HepG2 (cell line): ENCODE data around the gene XPO1. TPM values are rescaled to one million over a fixed set of nuclear protein-coding genes. Genes with fewer than 3 reads are reported as not detected.

Experiments
- EP300 ChIP-seq, 3 experiments: sonication (generic) in 1 of 3; formaldehyde crosslinking in 1 of 3; IDR thresholded peaks; 2 replicates each; pipeline versions ENCODE4 v1.5.1 to v1.6.1; 2011 to 2020; ENCODE audit warnings: low read depth in 2 of 3, low read length in 2 of 3, borderline replicate concordance in 1 of 3, improper control_type of control experiment in 1 of 3, mild to moderate bottlenecking in 1 of 3, missing genetic modification reagents in 1 of 3, moderate library complexity in 1 of 3
- HNF4A ChIP-seq: sonication (generic); formaldehyde crosslinking; IDR thresholded peaks from 2 replicates; pipeline ENCODE4 v1.4.0; 2020; ENCODE audit warnings: missing genetic modification reagents
- LCORL ChIP-seq, 2 experiments: fragments of 450-650 bp in 1 of 2; sonication (generic) in 1 of 2; formaldehyde crosslinking in 1 of 2; IDR thresholded peaks; 2 replicates each; pipeline versions ENCODE4 v1.5.0 to v1.6.1; 2017 to 2020; ENCODE audit warnings: antibody characterized with exemption in 1 of 2, missing genetic modification reagents in 1 of 2
- MAFF ChIP-seq: IDR thresholded peaks from 2 replicates; pipeline ENCODE4 v1.6.1; 2011; ENCODE audit warnings: low read depth, low read length, improper control_type of control experiment
- NR2F6 ChIP-seq, 2 experiments: IDR thresholded peaks; 2 replicates each; pipeline ENCODE4 v1.6.1; 2016; ENCODE audit warnings: antibody characterized with exemption in 1 of 2, mild to moderate bottlenecking in 1 of 2
- REXO4 ChIP-seq: sonication (generic); formaldehyde crosslinking; IDR thresholded peaks from 2 replicates; pipeline ENCODE4 v1.8.0; 2022; ENCODE audit warnings: missing genetic modification reagents, mild to moderate bottlenecking, borderline replicate concordance
- ZNF570 ChIP-seq: sonication (generic); formaldehyde crosslinking; IDR thresholded peaks from 2 replicates; pipeline ENCODE4 v1.4.0; 2020; ENCODE audit warnings: mild to moderate bottlenecking, missing genetic modification reagents, borderline replicate concordance
- ZNF839 ChIP-seq: sonication (generic); formaldehyde crosslinking; IDR thresholded peaks from 2 replicates; pipeline ENCODE4 v1.4.0; 2020; ENCODE audit warnings: missing genetic modification reagents, mild to moderate bottlenecking, borderline replicate concordance
- polyA plus RNA-seq, 8 experiments: library from polyadenylated mRNA; depleted of rRNA in 3 of 8; stranded (reverse) in 7 of 8; unstranded in 1 of 8; fragments of >200 nt; fragmentation: Illumina TruSeq in 4 of 8; extraction: Trizol in 4 of 8; gene quantifications; 2 replicates each; pipeline versions ENCODE4 v1.2.1 to v1.2.3, GENCODE V29; 2011 to 2016; ENCODE audit warnings: low read depth in 4 of 8, missing spikeins in 1 of 8, mixed read lengths in 1 of 8; ENCODE audit not compliant: insufficient read depth in 1 of 8
- total RNA-seq, 5 experiments: library from RNA; depleted of rRNA; stranded (reverse); fragments of >200 nt; fragmentation: Illumina TruSeq; extraction: Trizol; gene quantifications; 2 replicates each; pipeline ENCODE4 v1.2.3, GENCODE V29; 2016; ENCODE audit warnings: low read depth in 1 of 5
- TF ChIP-seq, protein P1 (sequence below): sonication (generic); formaldehyde crosslinking; IDR thresholded peaks from 2 replicates; pipeline ENCODE4 v1.4.0; 2020; ENCODE audit warnings: missing genetic modification reagents, borderline replicate concordance
- TF ChIP-seq, protein P2 (sequence below): IDR thresholded peaks from 2 replicates; pipeline ENCODE4 v1.6.1; 2016; ENCODE audit warnings: mild to moderate bottlenecking
- TF ChIP-seq, protein P3 (sequence below): IDR thresholded peaks from 2 replicates; pipeline ENCODE4 v1.4.0; 2020; ENCODE audit warnings: mild to moderate bottlenecking, missing genetic modification reagents
- TF ChIP-seq, protein P4 (sequence below): IDR thresholded peaks from 2 replicates; pipeline ENCODE4 v1.6.1; 2016
- TF ChIP-seq, protein P5 (sequence below): sonication (generic); formaldehyde crosslinking; IDR thresholded peaks from 2 replicates; pipeline ENCODE4 v1.5.1; 2020; ENCODE audit warnings: mild to moderate bottlenecking, missing genetic modification reagents

The XPO1 gene
- total and polyA plus RNA-seq, 2 of the 13 experiments (the other 11 are each of a cell fraction or from before 2014, with no cell fraction given): 67.4 to 212 TPM

DNA sequence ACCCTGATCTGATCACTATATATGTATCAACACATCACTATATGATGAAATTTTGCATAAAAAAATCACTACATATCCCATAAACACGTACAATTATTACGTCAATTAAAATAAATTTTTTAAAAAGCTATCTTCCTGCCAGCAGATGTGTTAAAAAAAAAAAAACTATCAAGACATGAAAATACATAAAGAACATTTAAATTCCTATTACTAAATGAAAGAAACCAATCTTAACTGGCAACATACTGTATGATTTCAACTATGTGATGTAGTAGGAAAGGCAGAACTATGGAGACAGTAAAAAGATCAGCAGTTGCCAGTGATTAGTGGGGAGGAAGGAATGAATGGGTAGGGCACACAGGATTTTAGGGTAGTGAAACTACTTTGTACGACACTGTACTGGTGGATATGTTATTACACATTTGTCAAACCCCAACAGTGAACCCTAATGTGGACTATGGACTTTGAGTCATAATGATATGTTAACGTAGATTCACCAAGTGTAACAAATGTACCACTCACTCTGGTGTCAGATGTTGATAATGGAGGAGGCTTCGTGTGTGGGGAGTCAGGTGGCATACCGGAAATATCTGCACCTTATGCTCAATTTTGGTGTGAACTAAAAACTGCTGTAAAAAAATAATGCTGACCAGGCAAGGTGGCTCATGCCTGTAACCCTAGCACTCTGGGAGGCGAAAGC is 94.7 kb downstream of the XPO1 start (continued):
- TF ChIP-seq MAFF (peak; percentile 93), ZNF570 (CRISPR knock-in tag) (no peak), LCORL (IDR thresholded peaks at IDR 0.05) (peak; percentile 63), LCORL (CRISPR knock-in tag; IDR thresholded peaks at IDR 0.05) (peak; percentile 82), NR2F6 (IDR thresholded peaks at IDR 0.05) (no peak), NR2F6 (CRISPR knock-in tag; IDR thresholded peaks at IDR 0.05) (peak; percentile 50; the same call in 1 of the 2 replicates), HNF4A (CRISPR knock-in tag) (peak; percentile 93), EP300 (IDR thresholded peaks at IDR 0.05; ENCODE audit: low read depth in 2 of 2, low read length in 2 of 2) (peak in 1 of 2 experiments; percentile 57; a peak in 2 of 4 replicates), EP300 (CRISPR knock-in tag; IDR thresholded peaks at IDR 0.05; ENCODE audit: borderline replicate concordance) (peak; percentile 38; the same call in 1 of the 2 replicates), ZNF839 (CRISPR knock-in tag) (no peak), REXO4 (CRISPR knock-in tag) (no peak)
- TF ChIP-seq, protein P1, sequence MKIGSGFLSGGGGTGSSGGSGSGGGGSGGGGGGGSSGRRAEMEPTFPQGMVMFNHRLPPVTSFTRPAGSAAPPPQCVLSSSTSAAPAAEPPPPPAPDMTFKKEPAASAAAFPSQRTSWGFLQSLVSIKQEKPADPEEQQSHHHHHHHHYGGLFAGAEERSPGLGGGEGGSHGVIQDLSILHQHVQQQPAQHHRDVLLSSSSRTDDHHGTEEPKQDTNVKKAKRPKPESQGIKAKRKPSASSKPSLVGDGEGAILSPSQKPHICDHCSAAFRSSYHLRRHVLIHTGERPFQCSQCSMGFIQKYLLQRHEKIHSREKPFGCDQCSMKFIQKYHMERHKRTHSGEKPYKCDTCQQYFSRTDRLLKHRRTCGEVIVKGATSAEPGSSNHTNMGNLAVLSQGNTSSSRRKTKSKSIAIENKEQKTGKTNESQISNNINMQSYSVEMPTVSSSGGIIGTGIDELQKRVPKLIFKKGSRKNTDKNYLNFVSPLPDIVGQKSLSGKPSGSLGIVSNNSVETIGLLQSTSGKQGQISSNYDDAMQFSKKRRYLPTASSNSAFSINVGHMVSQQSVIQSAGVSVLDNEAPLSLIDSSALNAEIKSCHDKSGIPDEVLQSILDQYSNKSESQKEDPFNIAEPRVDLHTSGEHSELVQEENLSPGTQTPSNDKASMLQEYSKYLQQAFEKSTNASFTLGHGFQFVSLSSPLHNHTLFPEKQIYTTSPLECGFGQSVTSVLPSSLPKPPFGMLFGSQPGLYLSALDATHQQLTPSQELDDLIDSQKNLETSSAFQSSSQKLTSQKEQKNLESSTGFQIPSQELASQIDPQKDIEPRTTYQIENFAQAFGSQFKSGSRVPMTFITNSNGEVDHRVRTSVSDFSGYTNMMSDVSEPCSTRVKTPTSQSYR: 0 out of 2 replicates have a peak, but pooled peaks have one; percentile 18
- TF ChIP-seq, protein P2, sequence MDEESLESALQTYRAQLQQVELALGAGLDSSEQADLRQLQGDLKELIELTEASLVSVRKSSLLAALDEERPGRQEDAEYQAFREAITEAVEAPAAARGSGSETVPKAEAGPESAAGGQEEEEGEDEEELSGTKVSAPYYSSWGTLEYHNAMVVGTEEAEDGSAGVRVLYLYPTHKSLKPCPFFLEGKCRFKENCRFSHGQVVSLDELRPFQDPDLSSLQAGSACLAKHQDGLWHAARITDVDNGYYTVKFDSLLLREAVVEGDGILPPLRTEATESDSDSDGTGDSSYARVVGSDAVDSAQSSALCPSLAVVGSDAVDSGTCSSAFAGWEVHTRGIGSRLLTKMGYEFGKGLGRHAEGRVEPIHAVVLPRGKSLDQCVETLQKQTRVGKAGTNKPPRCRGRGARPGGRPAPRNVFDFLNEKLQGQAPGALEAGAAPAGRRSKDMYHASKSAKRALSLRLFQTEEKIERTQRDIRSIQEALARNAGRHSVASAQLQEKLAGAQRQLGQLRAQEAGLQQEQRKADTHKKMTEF (CRISPR knock-in tag): peak; percentile 76
- TF ChIP-seq, protein P3, sequence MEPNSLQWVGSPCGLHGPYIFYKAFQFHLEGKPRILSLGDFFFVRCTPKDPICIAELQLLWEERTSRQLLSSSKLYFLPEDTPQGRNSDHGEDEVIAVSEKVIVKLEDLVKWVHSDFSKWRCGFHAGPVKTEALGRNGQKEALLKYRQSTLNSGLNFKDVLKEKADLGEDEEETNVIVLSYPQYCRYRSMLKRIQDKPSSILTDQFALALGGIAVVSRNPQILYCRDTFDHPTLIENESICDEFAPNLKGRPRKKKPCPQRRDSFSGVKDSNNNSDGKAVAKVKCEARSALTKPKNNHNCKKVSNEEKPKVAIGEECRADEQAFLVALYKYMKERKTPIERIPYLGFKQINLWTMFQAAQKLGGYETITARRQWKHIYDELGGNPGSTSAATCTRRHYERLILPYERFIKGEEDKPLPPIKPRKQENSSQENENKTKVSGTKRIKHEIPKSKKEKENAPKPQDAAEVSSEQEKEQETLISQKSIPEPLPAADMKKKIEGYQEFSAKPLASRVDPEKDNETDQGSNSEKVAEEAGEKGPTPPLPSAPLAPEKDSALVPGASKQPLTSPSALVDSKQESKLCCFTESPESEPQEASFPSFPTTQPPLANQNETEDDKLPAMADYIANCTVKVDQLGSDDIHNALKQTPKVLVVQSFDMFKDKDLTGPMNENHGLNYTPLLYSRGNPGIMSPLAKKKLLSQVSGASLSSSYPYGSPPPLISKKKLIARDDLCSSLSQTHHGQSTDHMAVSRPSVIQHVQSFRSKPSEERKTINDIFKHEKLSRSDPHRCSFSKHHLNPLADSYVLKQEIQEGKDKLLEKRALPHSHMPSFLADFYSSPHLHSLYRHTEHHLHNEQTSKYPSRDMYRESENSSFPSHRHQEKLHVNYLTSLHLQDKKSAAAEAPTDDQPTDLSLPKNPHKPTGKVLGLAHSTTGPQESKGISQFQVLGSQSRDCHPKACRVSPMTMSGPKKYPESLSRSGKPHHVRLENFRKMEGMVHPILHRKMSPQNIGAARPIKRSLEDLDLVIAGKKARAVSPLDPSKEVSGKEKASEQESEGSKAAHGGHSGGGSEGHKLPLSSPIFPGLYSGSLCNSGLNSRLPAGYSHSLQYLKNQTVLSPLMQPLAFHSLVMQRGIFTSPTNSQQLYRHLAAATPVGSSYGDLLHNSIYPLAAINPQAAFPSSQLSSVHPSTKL (CRISPR knock-in tag): peak; percentile 92
- TF ChIP-seq, protein P4, sequence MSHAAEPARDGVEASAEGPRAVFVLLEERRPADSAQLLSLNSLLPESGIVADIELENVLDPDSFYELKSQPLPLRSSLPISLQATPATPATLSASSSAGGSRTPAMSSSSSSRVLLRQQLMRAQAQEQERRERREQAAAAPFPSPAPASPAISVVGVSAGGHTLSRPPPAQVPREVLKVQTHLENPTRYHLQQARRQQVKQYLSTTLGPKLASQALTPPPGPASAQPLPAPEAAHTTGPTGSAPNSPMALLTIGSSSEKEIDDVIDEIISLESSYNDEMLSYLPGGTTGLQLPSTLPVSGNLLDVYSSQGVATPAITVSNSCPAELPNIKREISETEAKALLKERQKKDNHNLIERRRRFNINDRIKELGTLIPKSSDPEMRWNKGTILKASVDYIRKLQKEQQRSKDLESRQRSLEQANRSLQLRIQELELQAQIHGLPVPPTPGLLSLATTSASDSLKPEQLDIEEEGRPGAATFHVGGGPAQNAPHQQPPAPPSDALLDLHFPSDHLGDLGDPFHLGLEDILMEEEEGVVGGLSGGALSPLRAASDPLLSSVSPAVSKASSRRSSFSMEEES (CRISPR knock-in tag): peak; percentile 82
- TF ChIP-seq, protein P5, sequence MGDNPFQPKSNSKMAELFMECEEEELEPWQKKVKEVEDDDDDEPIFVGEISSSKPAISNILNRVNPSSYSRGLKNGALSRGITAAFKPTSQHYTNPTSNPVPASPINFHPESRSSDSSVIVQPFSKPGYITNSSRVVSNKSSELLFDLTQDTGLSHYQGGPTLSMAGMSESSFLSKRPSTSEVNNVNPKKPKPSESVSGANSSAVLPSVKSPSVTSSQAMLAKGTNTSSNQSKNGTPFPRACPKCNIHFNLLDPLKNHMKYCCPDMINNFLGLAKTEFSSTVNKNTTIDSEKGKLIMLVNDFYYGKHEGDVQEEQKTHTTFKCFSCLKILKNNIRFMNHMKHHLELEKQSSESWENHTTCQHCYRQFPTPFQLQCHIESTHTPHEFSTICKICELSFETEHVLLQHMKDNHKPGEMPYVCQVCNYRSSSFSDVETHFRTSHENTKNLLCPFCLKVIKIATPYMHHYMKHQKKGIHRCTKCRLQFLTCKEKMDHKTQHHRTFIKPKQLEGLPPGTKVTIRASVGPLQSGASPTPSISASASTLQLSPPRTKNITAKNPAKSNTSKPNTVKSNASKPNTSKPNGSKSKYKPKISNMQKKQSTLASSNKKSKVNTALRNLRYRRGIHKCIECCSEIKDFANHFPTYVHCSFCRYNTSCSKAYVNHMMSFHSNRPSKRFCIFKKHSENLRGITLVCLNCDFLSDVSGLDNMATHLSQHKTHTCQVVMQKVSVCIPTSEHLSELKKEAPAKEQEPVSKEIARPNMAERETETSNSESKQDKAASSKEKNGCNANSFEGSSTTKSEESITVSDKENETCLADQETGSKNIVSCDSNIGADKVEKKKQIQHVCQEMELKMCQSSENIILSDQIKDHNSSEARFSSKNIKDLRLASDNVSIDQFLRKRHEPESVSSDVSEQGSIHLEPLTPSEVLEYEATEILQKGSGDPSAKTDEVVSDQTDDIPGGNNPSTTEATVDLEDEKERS (CRISPR knock-in tag): no peak
